ENCODE data around the gene GALR3. TPM values are rescaled to one million over a fixed set of nuclear protein-coding genes. Genes with fewer than 3 reads are reported as not detected.

Gene GALR3
- total and polyA plus RNA-seq, 2 experiments from 2014 or later: 0.36 to 0.63 TPM

- ATAC-seq: no peak
- no peaks in the 10 kb centered on the region; the same call in 2 of the 3 replicates for H3K9me3 Mint-ChIP-seq
Measured at GRCh38 chr22:37860796-37861421, 37.7 kb downstream of the GALR3 start.

GRCh38 chr22:37862570-37863325 is 39.6 kb downstream of the GALR3 start:
- Histone ChIP-seq H3K4me2 (no peak overlapping the region), H3K9me2 (ENCODE audit: insufficient read depth) (no peaks in the 10 kb centered on the region), H3K27ac (ENCODE audit: low read depth) (peak overlapping the region; percentile 65), H3K4me1 (ENCODE audit: insufficient read depth) (no peaks in the 10 kb centered on the region), H3K27me3 (ENCODE audit: insufficient read depth) (no peaks in the 10 kb centered on the region), H3F3A (replicated peaks; ENCODE audit: low read depth) (peaks cover 69% of the 10 kb centered on the region), H2AFZ (no peak overlapping the region), H3K4me3 (no peak overlapping the region), H4K20me1 (replicated peaks; ENCODE audit: insufficient read depth) (peaks cover 45% of the 10 kb centered on the region), H3K36me3 (ENCODE audit: insufficient read depth) (peaks cover 77% of the 10 kb centered on the region), H3K79me2 (replicated peaks; ENCODE audit: insufficient read depth) (peaks cover 40% of the 10 kb centered on the region)
- Mint-ChIP-seq H3K27me3 (ENCODE audit: insufficient read depth, low read depth, poor library complexity) (peaks cover 4% of the 10 kb centered on the region), H3K27ac (peak overlapping the region; percentile 75; the same call in 1 of the 2 replicates), H3K36me3 (ENCODE audit: low read depth) (peaks cover 94% of the 10 kb centered on the region), H3K9me3 (no peaks in the 10 kb centered on the region; the same call in 2 of the 3 replicates), H3K4me3 (no peak overlapping the region), H3K4me1 (peaks cover 4% of the 10 kb centered on the region; the same call in 2 of the 3 replicates)
- TF ChIP-seq, protein P1, sequence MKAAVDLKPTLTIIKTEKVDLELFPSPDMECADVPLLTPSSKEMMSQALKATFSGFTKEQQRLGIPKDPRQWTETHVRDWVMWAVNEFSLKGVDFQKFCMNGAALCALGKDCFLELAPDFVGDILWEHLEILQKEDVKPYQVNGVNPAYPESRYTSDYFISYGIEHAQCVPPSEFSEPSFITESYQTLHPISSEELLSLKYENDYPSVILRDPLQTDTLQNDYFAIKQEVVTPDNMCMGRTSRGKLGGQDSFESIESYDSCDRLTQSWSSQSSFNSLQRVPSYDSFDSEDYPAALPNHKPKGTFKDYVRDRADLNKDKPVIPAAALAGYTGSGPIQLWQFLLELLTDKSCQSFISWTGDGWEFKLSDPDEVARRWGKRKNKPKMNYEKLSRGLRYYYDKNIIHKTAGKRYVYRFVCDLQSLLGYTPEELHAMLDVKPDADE (IDR thresholded peaks at IDR 0.05): no peak
- no peak for TF ChIP-seq ZNF462 (CRISPR knock-in tag; IDR thresholded peaks at IDR 0.05)
- no peak for DNase-seq (ENCODE audit: low spot score)
- no peak for ATAC-seq

More at GRCh38 chr22:37860796-37861421, 37.7 kb downstream of the GALR3 start:
- DNase-seq (ENCODE audit: low spot score): no peak
- no peak overlapping the region for H3K4me3 Mint-ChIP-seq
- peak overlapping the region; percentile 69; the same call in 1 of the 2 replicates for H3K27ac ChIP-seq (ENCODE audit: low read depth)
- H2AFZ ChIP-seq: no peak overlapping the region
- H3K27ac Mint-ChIP-seq: no peak overlapping the region
- peaks cover 45% of the 10 kb centered on the region for H3K79me2 ChIP-seq (replicated peaks; ENCODE audit: insufficient read depth)
- H3K36me3 ChIP-seq (ENCODE audit: insufficient read depth): peaks cover 89% of the 10 kb centered on the region
- peaks cover 47% of the 10 kb centered on the region for H4K20me1 ChIP-seq (replicated peaks; ENCODE audit: insufficient read depth)
- no peak for TF ChIP-seq CREB1 (CRISPR knock-in tag; IDR thresholded peaks at IDR 0.05; ENCODE audit: low read depth)
- no peak for TF ChIP-seq STAT1 (IDR thresholded peaks at IDR 0.05; ENCODE audit: unreplicated experiment)
- no peak for TF ChIP-seq NANOG (IDR thresholded peaks at IDR 0.05; ENCODE audit: borderline replicate concordance)
- TF ChIP-seq EZH2phosphoT487 (IDR thresholded peaks at IDR 0.05; ENCODE audit: unreplicated experiment): no peak
- no peaks in the 10 kb centered on the region for H3K27me3 ChIP-seq (ENCODE audit: insufficient read depth)
- peaks cover 68% of the 10 kb centered on the region for H3F3A ChIP-seq (replicated peaks; ENCODE audit: low read depth)
- H3K4me1 Mint-ChIP-seq: peaks cover 4% of the 10 kb centered on the region; the same call in 2 of the 3 replicates
- H3K36me3 Mint-ChIP-seq (ENCODE audit: low read depth): peaks cover 91% of the 10 kb centered on the region
- peaks cover 4% of the 10 kb centered on the region for H3K27me3 Mint-ChIP-seq (ENCODE audit: insufficient read depth, low read depth, poor library complexity)
- no peak overlapping the region for H3K4me2 ChIP-seq
- H3K4me1 ChIP-seq (ENCODE audit: insufficient read depth): no peaks in the 10 kb centered on the region
- H3K9me2 ChIP-seq (ENCODE audit: insufficient read depth): no peaks in the 10 kb centered on the region
- no peak overlapping the region for H3K4me3 ChIP-seq
